GM21381 (cell line): ENCODE data around the gene SORBS1.

Source experiments
- ATAC-seq: cut with Tn5 transposase; IDR thresholded peaks from one replicate; pipeline ENCODE4 v1.9.1; 2021; ENCODE audit warnings: mild to moderate bottlenecking, moderate library complexity; ENCODE audit not compliant: unreplicated experiment

Gene SORBS1

GRCh38 chr10:95394161-95394880, 166.8 kb downstream of the SORBS1 start:
- no peak for ATAC-seq

GRCh38 chr10:95392681-95393164, 168.4 kb downstream of the SORBS1 start:
- ATAC-seq: no peak

DNA sequence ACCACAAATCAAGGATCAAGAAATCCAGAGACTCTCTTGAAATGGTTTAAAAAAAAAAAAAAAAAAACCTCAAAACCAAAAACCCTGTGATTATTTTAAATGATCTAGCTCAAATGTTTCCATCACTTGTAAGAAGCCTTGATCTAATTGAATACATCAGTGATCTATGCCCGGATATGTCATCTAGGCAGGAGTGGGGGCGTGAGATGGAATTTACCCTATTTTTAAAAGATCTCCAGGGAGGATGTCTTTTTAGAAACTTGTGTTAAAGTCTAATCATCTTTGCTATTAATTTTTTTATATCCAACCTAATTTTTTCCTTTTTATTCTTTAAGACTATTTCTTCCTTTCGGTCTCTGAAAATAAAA, 169.0 kb downstream of the SORBS1 start:
- no peak for ATAC-seq

GRCh38 chr10:95391581-95392216, 169.5 kb downstream of the SORBS1 start:
- ATAC-seq: no peak

DNA sequence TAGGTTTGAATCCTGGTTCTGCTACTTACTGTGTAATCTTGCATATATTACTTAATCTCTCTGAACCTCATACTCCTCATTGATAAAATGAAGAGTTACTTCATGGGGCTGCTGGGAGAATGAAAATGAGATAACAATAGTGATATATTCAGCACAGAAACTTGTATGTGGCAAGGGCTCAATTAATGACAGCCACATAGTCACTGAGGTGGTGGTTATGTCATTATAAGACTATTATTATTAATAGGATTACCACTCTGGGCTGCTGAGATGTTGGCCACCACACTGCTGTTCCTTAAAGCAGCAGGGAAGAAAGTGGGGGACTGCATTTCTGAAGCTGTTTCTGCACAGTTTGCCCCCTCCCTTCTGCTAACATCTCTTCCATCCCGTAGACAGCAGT, 170.0 kb downstream of the SORBS1 start:
- no peak for ATAC-seq

DNA sequence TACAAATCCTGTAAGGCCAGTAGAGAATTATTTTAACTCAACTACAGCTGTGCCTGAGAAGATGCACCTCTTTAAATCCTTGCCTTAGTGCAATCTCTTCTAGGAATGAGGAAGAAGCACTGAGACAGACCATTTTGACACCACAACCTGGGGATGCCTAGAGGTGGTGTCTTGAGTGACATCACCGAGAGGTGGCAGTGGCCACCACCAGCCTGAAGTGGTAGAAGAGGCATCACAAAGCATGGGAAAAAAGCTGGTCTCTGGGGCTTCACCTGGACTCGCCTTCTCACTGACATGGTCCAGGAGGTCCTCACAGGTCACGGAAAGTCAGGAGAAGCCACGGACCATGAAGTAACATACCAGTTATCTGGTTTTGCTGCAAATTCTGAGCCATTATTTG, 171.2 kb downstream of the SORBS1 start:
- no peak for ATAC-seq

- no peak for ATAC-seq
Observed at GRCh38 chr10:95389176-95389575, 172.0 kb downstream of the SORBS1 start.

GRCh38 chr10:95388539-95388938, 172.6 kb downstream of the SORBS1 start:
- ATAC-seq: no peak

DNA sequence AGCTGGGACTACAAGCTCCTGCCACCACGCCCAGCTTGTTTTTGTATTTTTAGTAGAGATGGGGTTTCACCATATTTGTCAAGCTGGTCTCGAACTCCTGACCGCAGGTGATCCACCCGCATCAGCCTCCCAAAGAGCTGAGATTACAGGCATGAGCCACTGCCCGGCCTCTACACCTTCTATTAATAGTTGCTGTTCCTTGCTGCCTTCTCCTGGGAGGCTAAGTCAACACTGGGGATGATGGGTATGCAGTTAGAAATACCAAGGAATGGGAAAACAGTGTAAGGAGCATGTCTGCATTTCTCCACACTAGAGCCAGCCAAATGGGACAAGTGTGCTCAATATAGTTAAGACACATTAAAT, 173.1 kb downstream of the SORBS1 start:
- ATAC-seq: no peak

GRCh38 chr10:95384011-95384704, 177.0 kb downstream of the SORBS1 start:
- ATAC-seq: no peak

GRCh38 chr10:95382596-95382995, 178.6 kb downstream of the SORBS1 start:
- no peak for ATAC-seq

DNA sequence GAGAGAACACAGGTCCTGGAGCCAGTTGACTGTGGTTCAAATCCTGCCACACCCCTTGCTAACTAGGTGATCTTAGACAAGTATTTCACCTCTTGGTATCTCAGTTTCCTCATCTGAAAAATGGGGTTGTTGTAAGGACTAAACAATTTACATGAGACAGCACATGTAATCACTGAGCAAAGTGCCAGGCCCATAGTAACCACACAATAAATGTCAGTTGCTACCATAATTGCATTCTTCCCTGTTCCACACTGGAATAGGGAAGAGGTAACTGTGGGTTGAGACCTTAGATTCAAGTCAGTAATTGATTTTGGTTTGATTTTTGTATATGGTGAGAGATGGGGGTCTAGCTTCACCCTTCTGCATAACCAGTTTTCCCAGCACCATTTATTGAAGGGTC, 179.0 kb downstream of the SORBS1 start:
- ATAC-seq: no peak

DNA sequence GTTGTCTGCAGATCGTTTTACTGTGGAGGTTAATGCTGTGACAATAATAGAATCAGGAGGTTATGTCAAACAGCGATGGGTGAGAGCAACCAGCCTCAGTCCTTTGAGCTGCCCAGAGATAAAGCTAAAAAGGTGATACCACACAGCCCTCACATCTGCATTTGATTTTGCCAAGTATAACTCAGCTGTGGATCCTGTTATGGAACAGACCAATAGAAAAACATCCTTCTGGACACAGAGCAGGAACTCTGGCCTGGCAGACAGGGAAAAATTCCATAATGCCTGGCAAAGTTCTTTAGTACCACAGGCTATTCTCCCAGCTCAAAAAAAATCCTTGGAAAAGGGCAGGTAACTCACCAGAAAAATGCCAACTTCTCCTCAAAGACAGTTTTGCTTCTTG, 183.2 kb downstream of the SORBS1 start:
- no peak for ATAC-seq

DNA sequence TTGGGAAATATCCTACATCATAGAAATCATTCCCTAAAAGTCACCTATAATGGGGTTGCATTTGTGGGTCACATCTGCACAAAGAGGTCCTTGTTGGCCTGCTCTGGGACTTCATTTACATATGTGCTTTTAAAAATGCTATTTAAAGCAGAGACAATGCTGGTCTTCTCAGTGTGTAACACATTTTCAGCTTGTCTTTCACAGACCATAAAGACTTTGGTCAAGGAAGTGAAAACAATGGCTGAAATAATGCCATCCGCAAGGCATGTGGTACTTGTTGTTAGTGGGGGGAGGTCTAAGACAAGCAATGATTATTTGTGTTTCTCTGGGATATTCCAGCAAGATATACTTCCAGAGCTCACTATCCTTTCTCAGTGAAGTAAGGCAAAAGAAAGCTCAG, 185.8 kb downstream of the SORBS1 start:
- ATAC-seq: no peak

GRCh38 chr10:95374597-95375209, 186.5 kb downstream of the SORBS1 start:
- ATAC-seq: peak; percentile 96

DNA sequence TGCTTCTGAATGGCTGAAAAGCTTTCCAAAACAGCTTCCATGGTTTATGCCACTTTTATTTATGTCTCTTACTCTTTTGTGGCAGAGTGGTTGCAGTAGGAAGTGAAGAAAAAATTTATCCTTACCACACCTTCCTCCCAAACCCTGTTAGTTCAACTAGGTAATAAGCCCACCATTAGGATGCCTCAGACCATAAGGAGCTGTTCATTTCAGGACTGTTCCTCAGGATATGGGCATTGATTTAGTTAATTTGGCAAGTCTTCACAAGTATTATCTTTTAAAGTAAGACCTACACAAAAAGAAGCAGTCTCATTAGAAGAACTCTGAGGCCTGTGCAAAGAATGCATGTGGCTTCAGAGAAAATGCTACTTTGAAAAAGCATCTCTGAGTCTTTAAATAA, 187.5 kb downstream of the SORBS1 start:
- ATAC-seq: no peak

GRCh38 chr10:95364342-95364741, 196.8 kb downstream of the SORBS1 start:
- ATAC-seq: no peak

GRCh38 chr10:95363303-95363912, 197.8 kb downstream of the SORBS1 start:
- peak; percentile 70 for ATAC-seq

GRCh38 chr10:95360122-95360714, 201.0 kb downstream of the SORBS1 start:
- no peak for ATAC-seq

DNA sequence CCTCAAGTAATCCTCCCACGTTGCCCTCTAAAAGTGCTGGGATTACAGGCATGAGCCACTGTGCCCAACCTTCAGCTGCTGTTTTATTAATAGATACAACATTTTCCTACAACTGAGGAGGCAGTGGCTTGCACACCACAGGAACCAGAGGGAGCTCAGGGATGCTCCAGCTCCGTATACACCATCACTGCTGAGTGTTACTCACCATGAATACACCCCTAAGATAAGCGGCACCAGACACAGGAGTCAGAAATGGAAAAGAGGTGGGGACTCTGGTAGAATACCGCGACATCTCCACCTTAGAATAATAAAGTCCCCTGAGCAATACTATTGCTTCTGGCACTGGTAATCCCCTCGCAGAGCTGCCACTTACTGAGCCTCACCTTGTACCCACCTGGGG, 201.7 kb downstream of the SORBS1 start:
- no peak for ATAC-seq
